Measurements from ENCODE around the gene SIGLEC11. TPM values are rescaled to one million over a fixed set of nuclear protein-coding genes. Genes with fewer than 3 reads are reported as not detected.
A peak's percentile ranks its signal among the peaks of the same experiment; 100 is the strongest.

SIGLEC11 gene
- total RNA-seq, 6 donors from 2014 or later, result 2.0 to 7.3 (median 4.4) TPM

DNA sequence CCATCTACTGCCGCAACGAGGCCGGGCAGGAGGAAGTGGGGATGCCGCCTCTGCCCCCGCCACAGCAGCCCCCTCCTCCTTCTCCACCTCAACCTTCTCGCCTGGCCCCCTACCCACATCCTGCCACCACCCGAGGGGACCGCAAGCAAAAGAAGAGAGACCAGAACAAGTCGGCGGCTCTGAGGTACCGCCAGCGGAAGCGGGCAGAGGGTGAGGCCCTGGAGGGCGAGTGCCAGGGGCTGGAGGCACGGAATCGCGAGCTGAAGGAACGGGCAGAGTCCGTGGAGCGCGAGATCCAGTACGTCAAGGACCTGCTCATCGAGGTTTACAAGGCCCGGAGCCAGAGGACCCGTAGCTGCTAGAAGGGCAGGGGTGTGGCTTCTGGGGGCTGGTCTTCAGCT, 28.2 kb downstream of the SIGLEC11 start:
- no peak for TF ChIP-seq POLR2A (IDR thresholded peaks at IDR 0.05)
- TF ChIP-seq, protein P1, sequence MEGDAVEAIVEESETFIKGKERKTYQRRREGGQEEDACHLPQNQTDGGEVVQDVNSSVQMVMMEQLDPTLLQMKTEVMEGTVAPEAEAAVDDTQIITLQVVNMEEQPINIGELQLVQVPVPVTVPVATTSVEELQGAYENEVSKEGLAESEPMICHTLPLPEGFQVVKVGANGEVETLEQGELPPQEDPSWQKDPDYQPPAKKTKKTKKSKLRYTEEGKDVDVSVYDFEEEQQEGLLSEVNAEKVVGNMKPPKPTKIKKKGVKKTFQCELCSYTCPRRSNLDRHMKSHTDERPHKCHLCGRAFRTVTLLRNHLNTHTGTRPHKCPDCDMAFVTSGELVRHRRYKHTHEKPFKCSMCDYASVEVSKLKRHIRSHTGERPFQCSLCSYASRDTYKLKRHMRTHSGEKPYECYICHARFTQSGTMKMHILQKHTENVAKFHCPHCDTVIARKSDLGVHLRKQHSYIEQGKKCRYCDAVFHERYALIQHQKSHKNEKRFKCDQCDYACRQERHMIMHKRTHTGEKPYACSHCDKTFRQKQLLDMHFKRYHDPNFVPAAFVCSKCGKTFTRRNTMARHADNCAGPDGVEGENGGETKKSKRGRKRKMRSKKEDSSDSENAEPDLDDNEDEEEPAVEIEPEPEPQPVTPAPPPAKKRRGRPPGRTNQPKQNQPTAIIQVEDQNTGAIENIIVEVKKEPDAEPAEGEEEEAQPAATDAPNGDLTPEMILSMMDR (IDR thresholded peaks at IDR 0.05), result no peak
- TF ChIP-seq EP300 (IDR thresholded peaks at IDR 0.05), result no peak
- no peak for TF ChIP-seq POLR2AphosphoS5 (IDR thresholded peaks at IDR 0.05)
- 79 to 89% methylated on average over 22 to 25 of the region's 25 CpGs for WGBS, 2 donors
- no peaks in the 10 kb centered on the region for H3K27me3 ChIP-seq

GRCh38 chr19:49932041-49932451, 28.9 kb downstream of the SIGLEC11 start:
- H3K36me3 ChIP-seq, result peaks cover 0 to 10% (median 8%) of the 10 kb centered on the region in 4 donors
- DNase-seq (no peak), ATAC-seq (ENCODE audit: low FRiP score in 2 of 2) (no peak)
- H3K4me1 ChIP-seq, result peaks cover 21 to 27% (median 24%) of the 10 kb centered on the region in 4 donors
- TF ChIP-seq EP300 (IDR thresholded peaks at IDR 0.05), result no peak
- TF ChIP-seq POLR2AphosphoS5 (IDR thresholded peaks at IDR 0.05), result no peak
- TF ChIP-seq POLR2A (IDR thresholded peaks at IDR 0.05), result no peak
- TF ChIP-seq, protein P1 (IDR thresholded peaks at IDR 0.05), result no peak
- no peaks in the 10 kb centered on the region for H3K9me3 ChIP-seq
- no peak overlapping the region for H3K27ac ChIP-seq
- no peak overlapping the region for H3K4me3 ChIP-seq
- 90 to 96% methylated on average over 5 of the region's 5 CpGs for WGBS, 2 donors
- H3K27me3 ChIP-seq, result no peaks in the 10 kb centered on the region

More for the DNA sequence above, 28.2 kb downstream of the SIGLEC11 start:
- Histone ChIP-seq H3K4me3 (no peak overlapping the region), H3K4me1 (peaks cover 16 to 27% (median 22%) of the 10 kb centered on the region in 4 donors), H3K9me3 (no peaks in the 10 kb centered on the region), H3K36me3 (peaks cover 0 to 4% (median 2%) of the 10 kb centered on the region in 4 donors), H3K27ac (no peak overlapping the region)
- DNase-seq, result no peak
- ATAC-seq (ENCODE audit: low FRiP score in 2 of 2), result no peak

DNA sequence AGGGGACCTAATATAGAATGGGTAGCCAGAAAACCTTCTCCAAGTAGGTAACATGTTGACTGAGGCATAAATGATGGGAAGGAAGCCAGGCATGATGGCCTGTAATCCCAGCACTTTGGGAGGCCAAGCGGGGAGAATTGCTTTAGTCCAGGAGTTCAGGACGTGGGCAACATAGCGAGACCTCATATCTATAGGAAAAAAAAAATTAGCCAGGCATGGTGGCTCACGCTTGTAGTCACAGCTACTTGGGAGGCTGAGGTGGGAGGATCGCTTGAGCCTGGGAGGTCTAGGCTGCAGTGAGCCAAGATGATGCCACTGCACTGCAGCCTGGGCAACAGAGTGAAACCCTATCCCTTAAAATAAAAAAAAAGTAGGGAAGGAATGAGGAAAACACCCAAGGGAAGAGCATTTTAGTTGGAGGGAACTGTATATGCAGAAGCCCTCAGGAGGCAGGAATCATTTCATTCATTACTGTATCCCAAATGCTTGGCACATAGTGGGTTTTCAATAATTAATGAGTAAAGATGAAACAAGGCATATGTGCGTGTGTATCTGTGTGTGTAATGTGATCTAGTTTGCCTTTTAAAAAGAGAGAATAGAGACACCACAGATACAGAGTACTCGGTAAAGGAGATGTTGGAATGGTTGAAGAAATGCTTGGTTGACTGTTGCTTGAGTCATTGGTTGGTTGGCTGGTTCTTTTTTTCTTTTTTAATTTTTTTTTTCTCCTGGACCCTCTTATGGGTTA, 29.5 kb downstream of the SIGLEC11 start:
- Histone ChIP-seq H3K36me3 (peaks cover 0 to 14% (median 13%) of the 10 kb centered on the region in 4 donors), H3K27ac (peak overlapping the region in 1 of 4 donors; percentile 97), H3K27me3 (no peaks in the 10 kb centered on the region), H3K4me3 (no peak overlapping the region), H3K9me3 (no peaks in the 10 kb centered on the region), H3K4me1 (peaks cover 25 to 33% (median 26%) of the 10 kb centered on the region in 4 donors)
- no peak for DNase-seq
- TF ChIP-seq, protein P1 (IDR thresholded peaks at IDR 0.05), result no peak
- TF ChIP-seq EP300 (IDR thresholded peaks at IDR 0.05) (no peak), POLR2A (IDR thresholded peaks at IDR 0.05) (no peak), POLR2AphosphoS5 (IDR thresholded peaks at IDR 0.05) (no peak)
- no peak for ATAC-seq (ENCODE audit: low FRiP score in 2 of 2)
- 92 to 95% methylated on average over 7 of the region's 7 CpGs for WGBS, 2 donors

DNA sequence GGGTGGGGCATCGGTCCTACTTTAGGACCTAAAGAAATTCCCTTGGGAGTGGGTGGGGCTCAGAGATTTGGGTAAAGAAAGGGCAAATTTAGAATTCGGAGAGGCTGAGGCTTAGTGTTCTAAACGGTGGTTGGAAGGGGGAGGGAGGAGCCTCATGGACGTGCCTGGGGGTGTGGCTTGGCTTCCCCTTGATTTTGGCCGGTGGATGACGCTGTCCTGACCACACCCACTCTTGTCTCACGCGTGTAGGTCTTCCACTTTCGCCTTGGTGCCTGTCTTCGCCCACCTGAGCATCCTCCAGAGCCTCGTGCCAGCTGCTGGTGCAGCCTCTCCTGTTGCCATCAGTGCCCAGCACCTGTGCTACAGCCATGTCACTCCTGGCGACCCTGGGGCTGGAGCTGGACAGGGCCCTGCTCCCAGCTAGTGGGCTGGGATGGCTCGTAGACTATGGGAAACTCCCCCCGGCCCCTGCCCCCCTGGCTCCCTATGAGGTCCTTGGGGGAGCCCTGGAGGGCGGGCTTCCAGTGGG, 30.4 kb downstream of the SIGLEC11 start:
- Histone ChIP-seq H3K4me3 (peak overlapping the region in 3 of 4 donors; percentile 73 to 90 (median 77)), H3K27me3 (no peaks in the 10 kb centered on the region), H3K4me1 (peaks cover 25 to 35% (median 27%) of the 10 kb centered on the region in 4 donors), H3K9me3 (no peaks in the 10 kb centered on the region), H3K27ac (peak overlapping the region; percentile 91 to 97 (median 94)), H3K36me3 (peaks cover 0 to 21% (median 17%) of the 10 kb centered on the region in 4 donors)
- DNase-seq, result no peak
- no peak for ATAC-seq (ENCODE audit: low FRiP score in 2 of 2)
- WGBS, 2 donors, result 65 to 71% methylated on average over 12 to 14 of the region's 15 CpGs
- TF ChIP-seq POLR2A (IDR thresholded peaks at IDR 0.05) (no peak), EP300 (IDR thresholded peaks at IDR 0.05) (no peak), POLR2AphosphoS5 (IDR thresholded peaks at IDR 0.05) (no peak)
- TF ChIP-seq, protein P1 (IDR thresholded peaks at IDR 0.05), result no peak

Data from upper lobe of left lung (tissue), 6 donors.